ENCODE data around the gene TMEM108. TPM values are rescaled to one million over a fixed set of nuclear protein-coding genes. Genes with fewer than 3 reads are reported as not detected.
"Not testable (repeated sequence)": the region's sequence is repeated elsewhere in the genome, so short reads cannot be mapped to it uniquely, and the experiment has no call there.

Gene TMEM108
- total RNA-seq (2021; fragmentation: NEBNext Ultra II Directional; extraction: Animal tissue kit (Norgen Biotek cat#: 25700)), result not detected
- long read RNA-seq, result 0 reads

GRCh38 chr3:133038089-133038730, at the start of gene TMEM108:
Gene TMEM108, plus strand, starts transcription at chr3:133038391.
- no peaks in the 10 kb centered on the region for H3K4me1 Mint-ChIP-seq (ENCODE audit: low read depth)
- no peak within 1 kb of the TSS for H3K27ac Mint-ChIP-seq
- H3K9me3 Mint-ChIP-seq, result no peaks in the 10 kb centered on the region
- H3K27me3 Mint-ChIP-seq (ENCODE audit: insufficient read depth), result peaks cover 35% of the 10 kb centered on the region
- no peaks in the 10 kb centered on the region for H3K36me3 Mint-ChIP-seq (ENCODE audit: low read depth)
- no peak for TF ChIP-seq CTCF (IDR thresholded peaks at IDR 0.05)
- H3K4me3 Mint-ChIP-seq, result no peak within 1 kb of the TSS
- DNase-seq, result no peak

- no peaks in the 10 kb centered on the region for H3K27me3 Mint-ChIP-seq (ENCODE audit: insufficient read depth)
- DNase-seq, result no peak
- no peak overlapping the region for H3K4me3 Mint-ChIP-seq
- H3K4me1 Mint-ChIP-seq (ENCODE audit: low read depth), result no peaks in the 10 kb centered on the region
- TF ChIP-seq CTCF (IDR thresholded peaks at IDR 0.05), result no peak
- H3K36me3 Mint-ChIP-seq (ENCODE audit: low read depth), result no peaks in the 10 kb centered on the region
- H3K9me3 Mint-ChIP-seq, result peaks cover 15% of the 10 kb centered on the region
- H3K27ac Mint-ChIP-seq, result no peak overlapping the region
Observed at GRCh38 chr3:132995971-132996370, 42.2 kb upstream of the TMEM108 start.

- Mint-ChIP-seq H3K36me3 (ENCODE audit: low read depth) (no peaks in the 10 kb centered on the region), H3K4me3 (no peak overlapping the region), H3K27me3 (ENCODE audit: insufficient read depth) (no peaks in the 10 kb centered on the region), H3K4me1 (ENCODE audit: low read depth) (no peaks in the 10 kb centered on the region), H3K9me3 (peaks cover 15% of the 10 kb centered on the region), H3K27ac (no peak overlapping the region)
- DNase-seq, result no peak
- TF ChIP-seq CTCF (IDR thresholded peaks at IDR 0.05), result no peak
Observed at GRCh38 chr3:132997404-132998185, 40.6 kb upstream of the TMEM108 start.

- not testable (repeated sequence) for H3K4me3 Mint-ChIP-seq; H3K36me3 Mint-ChIP-seq (ENCODE audit: low read depth); DNase-seq; H3K4me1 Mint-ChIP-seq (ENCODE audit: low read depth); H3K27ac Mint-ChIP-seq; H3K27me3 Mint-ChIP-seq (ENCODE audit: insufficient read depth)
- H3K9me3 Mint-ChIP-seq, result peaks cover 16% of the 10 kb centered on the region
Observed at GRCh38 chr3:133005032-133005431, 33.2 kb upstream of the TMEM108 start.

GRCh38 chr3:133007601-133008000, 30.6 kb upstream of the TMEM108 start:
- Mint-ChIP-seq H3K36me3 (ENCODE audit: low read depth) (peaks cover 7% of the 10 kb centered on the region), H3K4me1 (ENCODE audit: low read depth) (no peaks in the 10 kb centered on the region), H3K27ac (no peak overlapping the region), H3K4me3 (no peak overlapping the region), H3K27me3 (ENCODE audit: insufficient read depth) (no peaks in the 10 kb centered on the region; the same call in 1 of the 2 replicates), H3K9me3 (peaks cover 38% of the 10 kb centered on the region)
- no peak for DNase-seq
- TF ChIP-seq CTCF (IDR thresholded peaks at IDR 0.05), result no peak

GRCh38 chr3:133014325-133014724, 23.9 kb upstream of the TMEM108 start:
- no peak overlapping the region for H3K4me3 Mint-ChIP-seq
- H3K4me1 Mint-ChIP-seq (ENCODE audit: low read depth), result no peaks in the 10 kb centered on the region
- TF ChIP-seq CTCF (IDR thresholded peaks at IDR 0.05), result no peak
- no peak for DNase-seq
- no peaks in the 10 kb centered on the region; the same call in 1 of the 2 replicates for H3K27me3 Mint-ChIP-seq (ENCODE audit: insufficient read depth)
- no peak overlapping the region for H3K27ac Mint-ChIP-seq
- peaks cover 7% of the 10 kb centered on the region for H3K36me3 Mint-ChIP-seq (ENCODE audit: low read depth)
- peaks cover 34% of the 10 kb centered on the region for H3K9me3 Mint-ChIP-seq

GRCh38 chr3:133015573-133015972, 22.6 kb upstream of the TMEM108 start:
- not testable (repeated sequence) for H3K27ac Mint-ChIP-seq

More at GRCh38 chr3:133015573-133015972, 22.6 kb upstream of the TMEM108 start:
- not testable (repeated sequence) for H3K27me3 Mint-ChIP-seq (ENCODE audit: insufficient read depth); H3K36me3 Mint-ChIP-seq (ENCODE audit: low read depth); H3K4me3 Mint-ChIP-seq; DNase-seq; H3K4me1 Mint-ChIP-seq (ENCODE audit: low read depth)
- peaks cover 25% of the 10 kb centered on the region for H3K9me3 Mint-ChIP-seq

Measured in HFFc6 (cell line).